ENCODE measurements around the gene LIMA1.
"Not testable (repeated sequence)": the region's sequence is repeated elsewhere in the genome, so short reads cannot be mapped to it uniquely, and the experiment has no call there.

LIMA1 gene

DNA sequence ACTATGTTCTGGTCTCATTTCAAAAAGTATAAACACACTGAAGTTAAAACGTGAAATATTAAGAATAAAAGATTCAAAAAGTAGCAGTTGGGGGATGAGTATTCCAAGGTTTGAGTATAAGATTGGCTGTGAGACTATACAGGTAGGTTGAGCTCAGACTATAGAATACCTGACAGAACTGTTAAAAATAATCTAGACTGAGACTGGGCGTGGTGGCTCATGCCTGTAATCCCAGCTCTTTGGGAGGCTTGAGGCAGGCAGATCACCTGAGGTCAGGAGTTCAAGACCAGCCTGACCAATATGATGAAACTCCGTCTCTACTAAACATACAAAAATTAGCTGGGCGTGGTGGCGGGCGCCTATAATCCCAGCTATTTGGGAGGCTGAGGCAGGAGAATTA, 64.3 kb downstream of the LIMA1 start:
- DNase-seq (ENCODE audit: low read depth, low spot score) = not testable (repeated sequence)

GRCh38 chr12:50218386-50218785, 64.9 kb downstream of the LIMA1 start:
- DNase-seq (ENCODE audit: low read depth, low spot score) = no peak

DNA sequence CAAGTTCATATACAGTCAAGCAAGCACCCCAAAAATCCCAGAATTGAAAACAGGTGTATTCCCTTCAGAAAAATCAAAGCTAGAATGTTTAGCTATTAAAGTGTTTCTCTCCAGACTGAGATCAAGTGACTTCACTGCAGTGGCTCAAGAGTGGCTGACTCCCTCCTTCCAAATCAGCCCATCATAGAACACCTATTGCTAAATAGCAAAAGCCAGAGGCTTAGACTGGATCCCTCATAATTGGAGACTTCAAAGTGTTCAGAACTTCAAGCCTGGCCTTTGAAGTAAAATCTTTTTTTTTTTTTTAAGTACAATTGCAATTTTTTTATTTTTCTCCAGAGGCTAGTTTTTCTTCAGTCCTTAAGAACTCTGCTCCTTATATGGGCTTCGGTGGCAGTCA, 66.1 kb downstream of the LIMA1 start:
- DNase-seq (ENCODE audit: low read depth, low spot score) = no peak

DNA sequence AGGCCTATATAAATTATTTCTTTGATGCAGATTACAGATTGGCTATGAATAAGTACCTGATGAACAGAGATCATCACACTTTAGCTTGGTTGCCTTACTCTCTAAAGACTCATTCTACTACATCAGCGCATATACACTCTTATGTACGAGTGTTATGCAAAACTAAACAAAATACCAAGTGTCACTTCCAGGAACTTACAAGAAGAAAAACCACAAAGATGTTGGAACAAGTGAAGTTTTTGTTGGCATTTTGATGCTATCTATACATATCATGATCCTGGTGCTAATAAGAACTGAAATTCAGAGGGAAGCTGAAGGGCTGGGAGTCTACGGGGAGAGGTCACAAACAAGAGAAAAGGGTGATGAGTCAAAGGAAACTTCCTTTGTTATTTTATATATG, 68.3 kb downstream of the LIMA1 start:
- DNase-seq (ENCODE audit: low read depth, low spot score) = no peak

GRCh38 chr12:50214018-50214417, 69.3 kb downstream of the LIMA1 start:
- DNase-seq (ENCODE audit: low read depth, low spot score) = no peak

GRCh38 chr12:50213439-50213838, 69.9 kb downstream of the LIMA1 start:
- no peak for DNase-seq (ENCODE audit: low read depth, low spot score)

- no peak for DNase-seq (ENCODE audit: low read depth, low spot score)
These were observed 71.3 kb downstream of the LIMA1 start for GRCh38 chr12:50212071-50212467.

GRCh38 chr12:50211392-50212070, 71.8 kb downstream of the LIMA1 start:
- no peak for DNase-seq (ENCODE audit: low read depth, low spot score)

GRCh38 chr12:50207424-50207823, 75.9 kb downstream of the LIMA1 start:
- DNase-seq (ENCODE audit: low read depth, low spot score) = no peak

DNA sequence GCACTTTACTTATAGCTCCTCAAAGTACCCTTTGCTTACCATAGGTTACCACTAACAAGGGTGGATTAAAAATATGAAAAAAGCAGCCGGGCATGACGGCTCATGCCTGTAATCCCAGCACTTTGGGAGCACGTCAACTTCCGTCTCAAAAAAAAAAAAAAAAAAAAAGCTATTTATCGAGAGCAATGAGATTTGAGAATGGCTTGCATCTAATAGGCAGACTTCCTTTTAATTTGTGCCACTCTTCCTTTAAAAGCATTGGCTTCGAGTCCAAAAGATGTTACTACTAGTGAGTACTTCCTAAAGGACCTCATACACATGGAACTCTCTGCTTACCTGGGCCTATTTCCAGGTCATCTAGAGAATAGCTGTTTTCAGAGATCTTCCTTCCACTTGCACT, 77.7 kb downstream of the LIMA1 start:
- DNase-seq (ENCODE audit: low read depth, low spot score) = no peak

- no peak for DNase-seq (ENCODE audit: low read depth, low spot score)
These were observed 79.6 kb downstream of the LIMA1 start for GRCh38 chr12:50203691-50204090.

DNA sequence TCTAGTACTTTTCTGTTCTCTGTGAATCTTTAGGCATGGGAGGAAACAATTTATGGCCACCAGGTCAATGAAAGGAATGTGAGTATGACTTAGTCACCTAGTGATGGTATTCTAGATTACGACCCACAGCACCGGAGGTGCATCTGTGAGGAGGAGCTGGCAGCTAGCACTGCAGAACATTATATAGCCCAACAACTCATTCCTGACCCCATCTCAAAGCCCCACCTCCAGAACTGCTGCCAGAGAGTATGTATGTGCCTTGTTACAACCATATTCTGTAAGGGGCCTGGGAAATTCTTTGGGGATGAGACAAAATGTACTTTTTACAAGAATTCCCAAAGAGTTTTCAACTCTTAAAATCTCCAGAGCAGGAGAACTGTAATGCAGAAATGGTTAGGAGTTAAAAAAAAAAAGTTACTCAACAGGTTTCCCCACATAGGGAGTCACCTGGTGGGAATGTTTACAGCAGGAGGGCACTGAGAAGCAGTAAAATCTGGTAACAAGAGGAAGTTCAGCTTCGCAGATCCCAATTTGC, 81.3 kb downstream of the LIMA1 start:
- no peak for DNase-seq (ENCODE audit: low read depth, low spot score)

GRCh38 chr12:50200552-50201273, 82.6 kb downstream of the LIMA1 start:
- DNase-seq (ENCODE audit: low read depth, low spot score) = no peak

- DNase-seq (ENCODE audit: low read depth, low spot score) = no peak
These were observed 84.5 kb downstream of the LIMA1 start for GRCh38 chr12:50198829-50199228.

GRCh38 chr12:50197297-50197727, 86.0 kb downstream of the LIMA1 start:
- no peak for DNase-seq (ENCODE audit: low read depth, low spot score)

DNA sequence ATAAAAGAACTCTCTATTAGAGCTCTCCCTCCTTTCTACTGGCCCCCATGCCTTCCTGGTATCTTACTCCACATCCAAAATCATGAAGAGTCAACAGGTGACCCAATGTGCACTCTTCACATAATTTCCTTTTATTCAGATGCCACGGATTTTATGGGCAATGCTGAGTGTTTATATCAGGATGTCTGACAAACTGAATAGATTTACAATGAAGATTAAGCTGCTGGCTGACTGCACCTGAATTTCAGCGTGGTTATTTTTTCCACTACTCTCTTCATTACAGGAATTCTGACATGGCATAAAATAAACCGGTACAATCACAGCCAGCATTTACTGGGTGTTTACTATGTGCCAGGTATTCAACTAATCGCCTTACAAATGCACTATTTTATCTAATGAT, 86.8 kb downstream of the LIMA1 start:
- no peak for DNase-seq (ENCODE audit: low read depth, low spot score)

GRCh38 chr12:50195832-50196231, 87.5 kb downstream of the LIMA1 start:
- DNase-seq (ENCODE audit: low read depth, low spot score) = no peak

- no peak for DNase-seq (ENCODE audit: low read depth, low spot score)
These were observed 90.4 kb downstream of the LIMA1 start for GRCh38 chr12:50192908-50193307.

DNA sequence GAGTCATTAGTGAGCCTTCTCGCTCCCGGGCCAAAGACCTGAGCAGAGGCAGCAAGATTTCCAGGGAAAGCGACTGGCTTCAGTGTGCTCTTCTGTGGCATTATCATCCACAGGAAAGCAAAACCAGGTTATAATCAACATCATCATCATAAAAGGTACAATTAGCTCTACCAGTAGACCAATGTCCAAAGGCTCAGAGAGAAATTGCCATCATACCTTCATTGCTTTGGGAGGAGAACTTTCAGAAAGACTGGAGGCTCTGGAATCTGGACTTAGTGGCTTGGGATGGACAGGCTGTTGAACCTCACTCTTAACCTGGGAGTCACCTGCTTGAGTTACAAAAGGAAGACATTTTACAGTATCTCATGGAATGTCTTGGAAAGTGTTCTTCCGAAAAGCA, 91.1 kb downstream of the LIMA1 start:
- DNase-seq (ENCODE audit: low read depth, low spot score) = no peak

GRCh38 chr12:50190859-50191258, 92.5 kb downstream of the LIMA1 start:
- no peak for DNase-seq (ENCODE audit: low read depth, low spot score)

GRCh38 chr12:50188875-50189575, 94.3 kb downstream of the LIMA1 start:
- DNase-seq (ENCODE audit: low read depth, low spot score) = no peak

GRCh38 chr12:50188241-50188781, 95.0 kb downstream of the LIMA1 start:
- no peak for DNase-seq (ENCODE audit: low read depth, low spot score)
